ENCODE data around the gene IQGAP3. TPM values are rescaled to one million over a fixed set of nuclear protein-coding genes. Genes with fewer than 3 reads are reported as not detected.

IQGAP3 gene
- total RNA-seq, 1 experiment from 2014 or later, result 25.6 TPM

- H3K27ac ChIP-seq (ENCODE audit: low read length), result peak overlapping the region; percentile 99
- H3K4me3 ChIP-seq (ENCODE audit: low read depth in 2 of 2, low read length in 2 of 2), result peak overlapping the region; percentile 76 to 99
- ATAC-seq, result peak; percentile 7; the same call in 1 of the 2 replicates
- intact Hi-C loops (cut with micrococcal nuclease; ENCODE audit: unreplicated experiment), result loop anchor here (10.0 kb wide), 1 partner anchor 147 kb away; no protein-coding TSS in a partner anchor
- ChIA-PET POLR2A (no interaction called here), CTCF (interaction anchor here (0.5 to 0.7 kb wide), 3 partner anchors 13 to 19 kb away, joined by 3 to 9 read pairs (median 6); no protein-coding TSS in a partner anchor)
- peaks cover 9% of the 10 kb centered on the region for H3K36me3 ChIP-seq (ENCODE audit: control insufficient read depth, insufficient read depth, low read length)
- H3K27me3 ChIP-seq (ENCODE audit: control insufficient read depth, insufficient read depth, low read length), result no peaks in the 10 kb centered on the region
- TF ChIP-seq, protein P1, sequence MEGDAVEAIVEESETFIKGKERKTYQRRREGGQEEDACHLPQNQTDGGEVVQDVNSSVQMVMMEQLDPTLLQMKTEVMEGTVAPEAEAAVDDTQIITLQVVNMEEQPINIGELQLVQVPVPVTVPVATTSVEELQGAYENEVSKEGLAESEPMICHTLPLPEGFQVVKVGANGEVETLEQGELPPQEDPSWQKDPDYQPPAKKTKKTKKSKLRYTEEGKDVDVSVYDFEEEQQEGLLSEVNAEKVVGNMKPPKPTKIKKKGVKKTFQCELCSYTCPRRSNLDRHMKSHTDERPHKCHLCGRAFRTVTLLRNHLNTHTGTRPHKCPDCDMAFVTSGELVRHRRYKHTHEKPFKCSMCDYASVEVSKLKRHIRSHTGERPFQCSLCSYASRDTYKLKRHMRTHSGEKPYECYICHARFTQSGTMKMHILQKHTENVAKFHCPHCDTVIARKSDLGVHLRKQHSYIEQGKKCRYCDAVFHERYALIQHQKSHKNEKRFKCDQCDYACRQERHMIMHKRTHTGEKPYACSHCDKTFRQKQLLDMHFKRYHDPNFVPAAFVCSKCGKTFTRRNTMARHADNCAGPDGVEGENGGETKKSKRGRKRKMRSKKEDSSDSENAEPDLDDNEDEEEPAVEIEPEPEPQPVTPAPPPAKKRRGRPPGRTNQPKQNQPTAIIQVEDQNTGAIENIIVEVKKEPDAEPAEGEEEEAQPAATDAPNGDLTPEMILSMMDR (IDR thresholded peaks at IDR 0.05), result no peak
- TF ChIP-seq POLR2AphosphoS5 (IDR thresholded peaks at IDR 0.05; ENCODE audit: low read depth, low read length), result no peak
- no TSS peak for BruUV-seq (replicated peaks)
- in situ Hi-C loops (cut with HindIII; ENCODE audit: low pct_unique_long_range_greater_than_20kb, low sequenced_read_pairs), result no loop called here
- peaks cover 5% of the 10 kb centered on the region for H3K4me1 ChIP-seq (ENCODE audit: control insufficient read depth, insufficient read depth, low read length)
- DNase-seq (ENCODE audit: low read depth, low spot score), result no peak
- H3K9me3 ChIP-seq (ENCODE audit: control insufficient read depth, insufficient read depth, low read depth, low read length), result no peaks in the 10 kb centered on the region
Observed at GRCh38 chr1:156601892-156602291, 29.5 kb upstream of the IQGAP3 start.

DNA sequence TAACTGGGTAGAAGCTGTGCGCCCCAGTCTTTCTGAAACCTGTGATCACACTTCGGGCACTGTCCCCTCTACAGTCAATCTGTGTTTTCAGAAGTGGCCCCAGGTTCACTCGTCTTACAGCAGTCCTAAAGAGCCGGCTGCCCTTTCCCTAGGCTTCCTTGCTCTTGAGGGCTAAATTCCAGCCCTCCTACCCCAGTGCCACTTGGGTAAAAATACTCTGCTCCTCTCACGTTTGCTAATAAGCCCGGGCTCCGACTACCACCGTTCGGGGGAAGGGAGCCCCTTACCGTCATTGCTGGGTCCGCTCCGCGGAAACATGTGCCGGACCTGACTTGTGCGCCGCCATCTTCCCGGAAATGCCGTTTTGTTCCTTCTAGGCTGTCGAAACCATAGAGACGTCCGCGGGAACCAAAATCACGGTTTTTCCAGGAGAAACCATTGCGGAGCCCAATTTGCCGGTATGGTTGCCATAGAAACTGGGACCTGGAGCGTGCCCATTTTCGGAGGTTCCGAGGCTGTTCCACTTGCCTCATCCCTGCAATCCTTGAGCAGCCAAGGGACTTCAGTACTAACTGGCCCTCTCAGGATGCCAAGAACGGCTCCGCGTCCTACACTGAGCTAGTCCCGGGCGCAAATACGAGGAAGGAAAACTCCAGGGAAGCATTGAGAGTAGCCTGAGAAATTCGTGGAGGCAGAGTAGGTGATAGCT is 28.9 kb upstream of the IQGAP3 start, which contains the start of gene GPATCH4:
GPATCH4 (minus strand) TSS at position 358 of the 709 bp plus-strand sequence.
- no TSS peak for BruUV-seq (replicated peaks)
- POLR2A ChIA-PET, result no interaction called here

More for the DNA sequence above, 28.9 kb upstream of the IQGAP3 start, which contains the start of gene GPATCH4:
- peak within 1 kb of the TSS; percentile 99 for H3K27ac ChIP-seq (ENCODE audit: low read length)
- ATAC-seq (peak; percentile 88), DNase-seq (ENCODE audit: low read depth, low spot score) (no peak)
- in situ Hi-C loops (cut with HindIII; ENCODE audit: low pct_unique_long_range_greater_than_20kb, low sequenced_read_pairs), result no loop called here
- intact Hi-C loops (cut with micrococcal nuclease; ENCODE audit: unreplicated experiment), result loop anchor here (10.0 kb wide), 1 partner anchor 146 kb away; no protein-coding TSS in a partner anchor
- 0 out of 2 replicates have a peak, but pooled peaks have one; percentile 20 for TF ChIP-seq TCF7L2 (IDR thresholded peaks at IDR 0.05; ENCODE audit: low read depth, low read length)
- TF ChIP-seq SIN3A (IDR thresholded peaks at IDR 0.05; ENCODE audit: borderline replicate concordance, insufficient read depth, low read depth, low read length), result peak; percentile 78
- TF ChIP-seq REST (IDR thresholded peaks at IDR 0.05; ENCODE audit: insufficient read depth in 1 of 2, low read depth in 2 of 2, low read length in 1 of 2), result no peak; a peak in 1 of 4 replicates
- TF ChIP-seq, protein P1 (IDR thresholded peaks at IDR 0.05), result no peak
- peak; percentile 80 for TF ChIP-seq POLR2AphosphoS5 (IDR thresholded peaks at IDR 0.05; ENCODE audit: low read depth, low read length)
- no peaks in the 10 kb centered on the region for H3K9me3 ChIP-seq (ENCODE audit: control insufficient read depth, insufficient read depth, low read depth, low read length)
- peak within 1 kb of the TSS; percentile 76 to 99 for H3K4me3 ChIP-seq (ENCODE audit: low read depth in 2 of 2, low read length in 2 of 2)
- H3K27me3 ChIP-seq (ENCODE audit: control insufficient read depth, insufficient read depth, low read length), result no peaks in the 10 kb centered on the region
- peaks cover 12% of the 10 kb centered on the region for H3K36me3 ChIP-seq (ENCODE audit: control insufficient read depth, insufficient read depth, low read length)
- H3K4me1 ChIP-seq (ENCODE audit: control insufficient read depth, insufficient read depth, low read length), result peaks cover 5% of the 10 kb centered on the region
- CTCF ChIA-PET, result no interaction called here
